ENCODE measurements around the gene GLB1L3. TPM values are rescaled to one million over a fixed set of nuclear protein-coding genes. Genes with fewer than 3 reads are reported as not detected.

GLB1L3 gene
- polyA plus RNA-seq, 1 donor (not counting 4 experiments of a cell fraction or from before 2014, with no cell fraction given), result 3.0 TPM

DNA sequence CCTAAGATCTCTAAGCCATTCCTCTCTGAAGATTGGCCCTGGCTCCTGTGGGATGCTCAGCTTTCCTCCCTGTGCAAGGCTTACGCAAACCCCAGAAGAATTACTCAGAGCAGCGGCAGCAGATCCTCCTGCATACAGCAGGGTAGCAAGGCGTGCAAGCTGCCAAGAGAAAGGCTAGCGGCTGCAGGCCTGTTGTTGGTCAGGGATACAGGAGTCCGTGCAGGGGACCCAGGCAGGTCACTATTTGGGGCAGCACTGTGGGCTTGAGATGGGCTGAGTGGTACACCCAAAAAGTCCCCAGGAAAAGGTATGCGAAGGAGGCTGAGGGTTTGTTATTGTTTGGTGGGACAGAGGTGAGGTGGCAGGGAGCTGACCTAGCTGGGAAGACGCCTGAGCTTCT lies 57.1 kb downstream of the GLB1L3 start:
- H2AFZ ChIP-seq (ENCODE audit: control insufficient read depth, low read length), result no peak overlapping the region
- H3K36me3 ChIP-seq (ENCODE audit: control insufficient read depth in 2 of 2, extremely low read depth in 1 of 2, insufficient read depth in 2 of 2, low read length in 2 of 2), result no peaks in the 10 kb centered on the region
- H3K9ac ChIP-seq (ENCODE audit: control insufficient read depth, extremely low read depth, insufficient read depth, low read length), result no peak overlapping the region
- TF ChIP-seq EZH2 (IDR thresholded peaks at IDR 0.05; ENCODE audit: low read length), result no peak
- TF ChIP-seq, protein P1, sequence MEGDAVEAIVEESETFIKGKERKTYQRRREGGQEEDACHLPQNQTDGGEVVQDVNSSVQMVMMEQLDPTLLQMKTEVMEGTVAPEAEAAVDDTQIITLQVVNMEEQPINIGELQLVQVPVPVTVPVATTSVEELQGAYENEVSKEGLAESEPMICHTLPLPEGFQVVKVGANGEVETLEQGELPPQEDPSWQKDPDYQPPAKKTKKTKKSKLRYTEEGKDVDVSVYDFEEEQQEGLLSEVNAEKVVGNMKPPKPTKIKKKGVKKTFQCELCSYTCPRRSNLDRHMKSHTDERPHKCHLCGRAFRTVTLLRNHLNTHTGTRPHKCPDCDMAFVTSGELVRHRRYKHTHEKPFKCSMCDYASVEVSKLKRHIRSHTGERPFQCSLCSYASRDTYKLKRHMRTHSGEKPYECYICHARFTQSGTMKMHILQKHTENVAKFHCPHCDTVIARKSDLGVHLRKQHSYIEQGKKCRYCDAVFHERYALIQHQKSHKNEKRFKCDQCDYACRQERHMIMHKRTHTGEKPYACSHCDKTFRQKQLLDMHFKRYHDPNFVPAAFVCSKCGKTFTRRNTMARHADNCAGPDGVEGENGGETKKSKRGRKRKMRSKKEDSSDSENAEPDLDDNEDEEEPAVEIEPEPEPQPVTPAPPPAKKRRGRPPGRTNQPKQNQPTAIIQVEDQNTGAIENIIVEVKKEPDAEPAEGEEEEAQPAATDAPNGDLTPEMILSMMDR (optimal IDR thresholded peaks at IDR 0.05 in 1 of 3, IDR thresholded peaks at IDR 0.05 in 1 of 3, conservative IDR thresholded peaks at IDR 0.05 in 1 of 3; ENCODE audit: extremely low read depth in 1 of 3, insufficient read depth in 2 of 3, low read length in 3 of 3), result no peak
- dilution Hi-C loops (cut with MboI; ENCODE audit: extremely low pct_ligation_motif_present, low sequenced_read_pairs), result no loop called here
- no peak overlapping the region for H3K4me3 ChIP-seq (ENCODE audit: control insufficient read depth in 2 of 3, extremely low read depth in 1 of 3, insufficient read depth in 2 of 3, low read depth in 1 of 3, low read length in 3 of 3)
- H3K4me2 ChIP-seq (ENCODE audit: control insufficient read depth, extremely low read depth, insufficient read depth, low read depth, low read length), result no peak overlapping the region
- no peak overlapping the region for H3K27ac ChIP-seq (ENCODE audit: control insufficient read depth, insufficient read depth, low read length)
- H3K79me2 ChIP-seq (ENCODE audit: control insufficient read depth, insufficient read depth, low read length), result no peaks in the 10 kb centered on the region
- H3K9me3 ChIP-seq (ENCODE audit: control insufficient read depth, low read depth, low read length), result no peaks in the 10 kb centered on the region
- DNase-seq (ENCODE audit: low read depth, low spot score) (no peak), FAIRE-seq (no peak)
- H3K9me1 ChIP-seq (ENCODE audit: control insufficient read depth, extremely low read depth, insufficient read depth, low read length), result no peaks in the 10 kb centered on the region
- peaks cover 8% of the 10 kb centered on the region for H3K27me3 ChIP-seq (ENCODE audit: control insufficient read depth, extremely low read depth, insufficient read depth, low read length)
- H4K20me1 ChIP-seq (ENCODE audit: control insufficient read depth, extremely low read depth, insufficient read depth, low read length), result no peaks in the 10 kb centered on the region
- peaks cover 2% of the 10 kb centered on the region for H3K4me1 ChIP-seq (ENCODE audit: control insufficient read depth, extremely low read depth, insufficient read depth, low read length)

DNA sequence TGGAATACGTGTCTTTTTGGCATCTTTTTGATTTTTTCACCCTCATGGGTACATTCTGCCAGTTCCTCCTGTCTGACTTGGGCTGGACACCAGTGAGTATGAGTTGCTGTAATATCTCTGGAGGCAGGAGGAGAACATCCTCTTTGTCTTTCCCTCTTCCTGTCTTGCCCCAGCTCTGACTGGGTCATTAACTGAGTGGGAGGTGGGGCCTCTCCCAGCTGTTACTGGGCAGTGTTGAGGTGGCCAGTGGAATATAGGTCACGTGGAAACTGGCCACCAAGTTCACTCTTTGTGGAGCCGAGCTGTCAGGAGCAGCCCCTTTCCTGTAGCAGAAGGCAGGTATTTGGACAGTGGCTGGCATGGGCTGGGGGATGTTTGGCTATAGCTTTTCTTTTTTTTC lies 57.8 kb downstream of the GLB1L3 start:
- no peaks in the 10 kb centered on the region for H3K9me3 ChIP-seq (ENCODE audit: control insufficient read depth, low read depth, low read length)
- H3K4me1 ChIP-seq (ENCODE audit: control insufficient read depth, extremely low read depth, insufficient read depth, low read length), result peaks cover 2% of the 10 kb centered on the region
- H3K79me2 ChIP-seq (ENCODE audit: control insufficient read depth, insufficient read depth, low read length), result no peaks in the 10 kb centered on the region
- H3K4me3 ChIP-seq (ENCODE audit: control insufficient read depth in 2 of 3, extremely low read depth in 1 of 3, insufficient read depth in 2 of 3, low read depth in 1 of 3, low read length in 3 of 3), result no peak overlapping the region
- dilution Hi-C loops (cut with MboI; ENCODE audit: extremely low pct_ligation_motif_present, low sequenced_read_pairs), result no loop called here
- FAIRE-seq (no peak), DNase-seq (ENCODE audit: low read depth, low spot score) (no peak)
- H2AFZ ChIP-seq (ENCODE audit: control insufficient read depth, low read length), result no peak overlapping the region
- H3K36me3 ChIP-seq (ENCODE audit: control insufficient read depth in 2 of 2, extremely low read depth in 1 of 2, insufficient read depth in 2 of 2, low read length in 2 of 2), result no peaks in the 10 kb centered on the region
- no peak overlapping the region for H3K9ac ChIP-seq (ENCODE audit: control insufficient read depth, extremely low read depth, insufficient read depth, low read length)
- no peaks in the 10 kb centered on the region for H4K20me1 ChIP-seq (ENCODE audit: control insufficient read depth, extremely low read depth, insufficient read depth, low read length)
- H3K27me3 ChIP-seq (ENCODE audit: control insufficient read depth, extremely low read depth, insufficient read depth, low read length), result peaks cover 8% of the 10 kb centered on the region
- H3K27ac ChIP-seq (ENCODE audit: control insufficient read depth, insufficient read depth, low read length), result no peak overlapping the region
- TF ChIP-seq, protein P1 (optimal IDR thresholded peaks at IDR 0.05 in 1 of 3, IDR thresholded peaks at IDR 0.05 in 1 of 3, conservative IDR thresholded peaks at IDR 0.05 in 1 of 3; ENCODE audit: extremely low read depth in 1 of 3, insufficient read depth in 2 of 3, low read length in 3 of 3), result no peak
- no peak for TF ChIP-seq EZH2 (IDR thresholded peaks at IDR 0.05; ENCODE audit: low read length)
- H3K9me1 ChIP-seq (ENCODE audit: control insufficient read depth, extremely low read depth, insufficient read depth, low read length), result no peaks in the 10 kb centered on the region
- H3K4me2 ChIP-seq (ENCODE audit: control insufficient read depth, extremely low read depth, insufficient read depth, low read depth, low read length), result no peak overlapping the region

All from keratinocyte (primary cell).